WTC11 (cell line): ENCODE measurements around the gene SPEM3. TPM values are rescaled to one million over a fixed set of nuclear protein-coding genes. Genes with fewer than 3 reads are reported as not detected.

Source experiments
- ATAC-seq: fragments of 200-7000 bp; cut with Tn5 transposase; 2 replicates; pipeline ENCODE4 v1.10.0; 2021; ENCODE audit warnings: mild to moderate bottlenecking, moderate library complexity
- CTCF ChIA-PET: fragments of 300-600 bp; sonication (Branson Sonifier 250); formaldehyde crosslinking; loops from one replicate; lab custom pipeline; 2021; ENCODE audit warnings: antibody characterized with exemption; lab: Charles Lee
- POLR2A ChIA-PET: fragments of 350-600 bp; sonication (Branson Sonifier 250); formaldehyde crosslinking; loops from one replicate; lab custom pipeline; 2021; ENCODE audit warnings: antibody characterized with exemption; lab: Charles Lee
- DNase-seq: peaks from one replicate; pipeline ENCODE4 v3.0.0; 2021; ENCODE audit warnings: low spot score
- H3K27ac Mint-ChIP-seq: 2 replicates; pipeline ENCODE4 v1.8.0; 2021; ENCODE audit warnings: mixed read lengths
- H3K27me3 Mint-ChIP-seq: 2 replicates; pipeline ENCODE4 v1.8.0; 2021; ENCODE audit warnings: low read depth, mild to moderate bottlenecking, moderate library complexity, mixed read lengths
- H3K36me3 Mint-ChIP-seq: 2 replicates; pipeline ENCODE4 v1.8.0; 2021; ENCODE audit warnings: mixed read lengths
- H3K4me1 Mint-ChIP-seq: 2 replicates; pipeline ENCODE4 v1.8.0; 2022; ENCODE audit warnings: mixed read lengths
- H3K4me3 Mint-ChIP-seq: 2 replicates; pipeline ENCODE4 v1.8.0; 2021; ENCODE audit warnings: mild to moderate bottlenecking, moderate library complexity, mixed read lengths
- H3K9me3 Mint-ChIP-seq: 2 replicates; pipeline ENCODE4 v1.8.0; 2021; ENCODE audit warnings: mixed read lengths
- CREB1 ChIP-seq: sonication (generic); formaldehyde crosslinking; IDR thresholded peaks from 2 replicates; pipeline ENCODE4 v1.8.0; 2023; ENCODE audit warnings: mild to moderate bottlenecking, missing genetic modification reagents
- CREM ChIP-seq: sonication (generic); formaldehyde crosslinking; IDR thresholded peaks from 2 replicates; pipeline ENCODE4 v1.8.1; 2022; ENCODE audit warnings: mild to moderate bottlenecking, missing genetic modification reagents, moderate library complexity
- FOXK1 ChIP-seq: sonication (generic); formaldehyde crosslinking; IDR thresholded peaks from 2 replicates; pipeline ENCODE4 v1.8.0; 2022; ENCODE audit warnings: mild to moderate bottlenecking, moderate library complexity, missing genetic modification reagents
- GRHL2 ChIP-seq: fragments of 250-450 bp; sonication (Bioruptor Pico); IDR thresholded peaks from 2 replicates; pipeline ENCODE4 v1.8.0; 2022; ENCODE audit warnings: mild to moderate bottlenecking, moderate library complexity; ENCODE audit not compliant: insufficient replicate concordance, severe bottlenecking
- KAT7 ChIP-seq: sonication (generic); formaldehyde crosslinking; IDR thresholded peaks from 2 replicates; pipeline ENCODE4 v1.8.1; 2023; ENCODE audit warnings: missing genetic modification reagents, mild to moderate bottlenecking, borderline replicate concordance
- NR2C2 ChIP-seq: sonication (generic); formaldehyde crosslinking; IDR thresholded peaks from 2 replicates; pipeline ENCODE4 v1.8.0; 2022; ENCODE audit warnings: mild to moderate bottlenecking, missing genetic modification reagents
- ZNF121 ChIP-seq: sonication (generic); formaldehyde crosslinking; IDR thresholded peaks from 2 replicates; pipeline ENCODE4 v1.8.0; 2023; ENCODE audit warnings: missing genetic modification reagents
- ZNF219 ChIP-seq: sonication (generic); formaldehyde crosslinking; IDR thresholded peaks from 2 replicates; pipeline ENCODE4 v1.8.0; 2023; ENCODE audit warnings: missing genetic modification reagents, mild to moderate bottlenecking, borderline replicate concordance
- ZNF396 ChIP-seq: fragments of 250-450 bp; sonication (Bioruptor Pico); IDR thresholded peaks from 2 replicates; pipeline ENCODE4 v1.8.0; 2021; ENCODE audit warnings: mild to moderate bottlenecking, moderate library complexity, borderline replicate concordance
- ZNF416 ChIP-seq: fragments of 250-450 bp; sonication (Bioruptor Pico); IDR thresholded peaks from 2 replicates; pipeline ENCODE4 v1.9.0; 2021; ENCODE audit warnings: mild to moderate bottlenecking, inconsistent platforms
- total RNA-seq: library from RNA; stranded (reverse); gene quantifications from 3 replicates; pipeline ENCODE4 v1.2.3, GENCODE V29; 2021
- TF ChIP-seq, protein P1 (sequence below): sonication (generic); formaldehyde crosslinking; IDR thresholded peaks from 2 replicates; pipeline ENCODE4 v1.8.1; 2023; ENCODE audit warnings: mild to moderate bottlenecking, missing genetic modification reagents, borderline replicate concordance
- TF ChIP-seq, protein P2 (sequence below): sonication (generic); formaldehyde crosslinking; IDR thresholded peaks from 2 replicates; pipeline ENCODE4 v1.8.1; 2023; ENCODE audit warnings: mild to moderate bottlenecking, missing genetic modification reagents
- TF ChIP-seq, protein P3 (sequence below): fragments of 200-600 bp; IDR thresholded peaks from 2 replicates; pipeline ENCODE4 v1.8.0; 2022; ENCODE audit warnings: antibody characterized with exemption
- TF ChIP-seq, protein P4 (sequence below): fragments of 250-450 bp; sonication (Bioruptor Pico); IDR thresholded peaks from 2 replicates; pipeline ENCODE4 v1.9.0; 2021; ENCODE audit warnings: mild to moderate bottlenecking
- TF ChIP-seq, protein P5 (sequence below): sonication (generic); formaldehyde crosslinking; IDR thresholded peaks from 2 replicates; pipeline ENCODE4 v1.8.0; 2022; ENCODE audit warnings: mild to moderate bottlenecking, missing genetic modification reagents
- TF ChIP-seq, protein P6 (sequence below): fragments of 250-450 bp; sonication (Bioruptor Pico); IDR thresholded peaks from 2 replicates; pipeline ENCODE4 v1.9.0; 2021; ENCODE audit warnings: mild to moderate bottlenecking

The SPEM3 gene
- total RNA-seq, 1 experiment from 2014 or later, result not detected

DNA sequence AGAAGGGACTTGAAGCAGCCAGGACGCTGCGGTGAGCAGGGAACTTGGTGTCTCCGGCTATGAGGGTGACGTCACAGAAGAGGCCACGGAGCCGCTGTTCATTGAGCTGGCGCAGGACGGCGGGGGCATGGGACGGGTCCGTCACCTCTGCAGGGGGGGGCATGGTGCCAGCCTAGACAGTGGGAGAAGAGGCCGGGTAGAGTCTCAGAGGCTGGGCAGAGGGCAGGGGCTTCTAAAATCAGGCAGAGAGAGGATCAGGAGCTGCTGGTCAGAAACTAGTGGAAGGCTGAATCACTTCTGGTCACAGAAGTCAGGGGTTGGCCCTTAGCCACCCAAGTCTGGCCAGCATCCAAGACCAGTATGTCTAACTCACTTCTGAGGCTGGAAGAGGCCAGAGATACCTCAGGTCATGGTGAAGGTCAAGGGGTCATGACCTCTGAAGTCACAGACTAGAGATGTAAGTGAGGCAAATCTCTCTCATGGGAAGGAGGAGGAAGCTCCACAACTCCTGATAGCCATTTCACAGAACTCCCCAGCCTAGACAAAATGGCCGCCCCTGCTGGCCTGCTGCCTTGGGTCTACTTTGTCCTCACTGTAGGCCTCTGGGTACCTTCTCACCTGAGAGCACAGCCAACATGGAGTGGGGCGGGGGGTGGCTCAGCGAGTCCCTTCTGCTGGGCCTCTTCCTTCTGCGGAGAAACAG is 38.1 kb downstream of the SPEM3 start (continued):
- TF ChIP-seq, protein P1, sequence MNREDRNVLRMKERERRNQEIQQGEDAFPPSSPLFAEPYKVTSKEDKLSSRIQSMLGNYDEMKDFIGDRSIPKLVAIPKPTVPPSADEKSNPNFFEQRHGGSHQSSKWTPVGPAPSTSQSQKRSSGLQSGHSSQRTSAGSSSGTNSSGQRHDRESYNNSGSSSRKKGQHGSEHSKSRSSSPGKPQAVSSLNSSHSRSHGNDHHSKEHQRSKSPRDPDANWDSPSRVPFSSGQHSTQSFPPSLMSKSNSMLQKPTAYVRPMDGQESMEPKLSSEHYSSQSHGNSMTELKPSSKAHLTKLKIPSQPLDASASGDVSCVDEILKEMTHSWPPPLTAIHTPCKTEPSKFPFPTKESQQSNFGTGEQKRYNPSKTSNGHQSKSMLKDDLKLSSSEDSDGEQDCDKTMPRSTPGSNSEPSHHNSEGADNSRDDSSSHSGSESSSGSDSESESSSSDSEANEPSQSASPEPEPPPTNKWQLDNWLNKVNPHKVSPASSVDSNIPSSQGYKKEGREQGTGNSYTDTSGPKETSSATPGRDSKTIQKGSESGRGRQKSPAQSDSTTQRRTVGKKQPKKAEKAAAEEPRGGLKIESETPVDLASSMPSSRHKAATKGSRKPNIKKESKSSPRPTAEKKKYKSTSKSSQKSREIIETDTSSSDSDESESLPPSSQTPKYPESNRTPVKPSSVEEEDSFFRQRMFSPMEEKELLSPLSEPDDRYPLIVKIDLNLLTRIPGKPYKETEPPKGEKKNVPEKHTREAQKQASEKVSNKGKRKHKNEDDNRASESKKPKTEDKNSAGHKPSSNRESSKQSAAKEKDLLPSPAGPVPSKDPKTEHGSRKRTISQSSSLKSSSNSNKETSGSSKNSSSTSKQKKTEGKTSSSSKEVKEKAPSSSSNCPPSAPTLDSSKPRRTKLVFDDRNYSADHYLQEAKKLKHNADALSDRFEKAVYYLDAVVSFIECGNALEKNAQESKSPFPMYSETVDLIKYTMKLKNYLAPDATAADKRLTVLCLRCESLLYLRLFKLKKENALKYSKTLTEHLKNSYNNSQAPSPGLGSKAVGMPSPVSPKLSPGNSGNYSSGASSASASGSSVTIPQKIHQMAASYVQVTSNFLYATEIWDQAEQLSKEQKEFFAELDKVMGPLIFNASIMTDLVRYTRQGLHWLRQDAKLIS, result no peak
- no peak for TF ChIP-seq NR2C2 (CRISPR knock-in tag)
- TF ChIP-seq, protein P2, sequence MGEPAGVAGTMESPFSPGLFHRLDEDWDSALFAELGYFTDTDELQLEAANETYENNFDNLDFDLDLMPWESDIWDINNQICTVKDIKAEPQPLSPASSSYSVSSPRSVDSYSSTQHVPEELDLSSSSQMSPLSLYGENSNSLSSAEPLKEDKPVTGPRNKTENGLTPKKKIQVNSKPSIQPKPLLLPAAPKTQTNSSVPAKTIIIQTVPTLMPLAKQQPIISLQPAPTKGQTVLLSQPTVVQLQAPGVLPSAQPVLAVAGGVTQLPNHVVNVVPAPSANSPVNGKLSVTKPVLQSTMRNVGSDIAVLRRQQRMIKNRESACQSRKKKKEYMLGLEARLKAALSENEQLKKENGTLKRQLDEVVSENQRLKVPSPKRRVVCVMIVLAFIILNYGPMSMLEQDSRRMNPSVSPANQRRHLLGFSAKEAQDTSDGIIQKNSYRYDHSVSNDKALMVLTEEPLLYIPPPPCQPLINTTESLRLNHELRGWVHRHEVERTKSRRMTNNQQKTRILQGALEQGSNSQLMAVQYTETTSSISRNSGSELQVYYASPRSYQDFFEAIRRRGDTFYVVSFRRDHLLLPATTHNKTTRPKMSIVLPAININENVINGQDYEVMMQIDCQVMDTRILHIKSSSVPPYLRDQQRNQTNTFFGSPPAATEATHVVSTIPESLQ (CRISPR knock-in tag), result no peak
- TF ChIP-seq FOXK1 (CRISPR knock-in tag), result no peak
- TF ChIP-seq, all 79 proteins: peak for 0

DNA sequence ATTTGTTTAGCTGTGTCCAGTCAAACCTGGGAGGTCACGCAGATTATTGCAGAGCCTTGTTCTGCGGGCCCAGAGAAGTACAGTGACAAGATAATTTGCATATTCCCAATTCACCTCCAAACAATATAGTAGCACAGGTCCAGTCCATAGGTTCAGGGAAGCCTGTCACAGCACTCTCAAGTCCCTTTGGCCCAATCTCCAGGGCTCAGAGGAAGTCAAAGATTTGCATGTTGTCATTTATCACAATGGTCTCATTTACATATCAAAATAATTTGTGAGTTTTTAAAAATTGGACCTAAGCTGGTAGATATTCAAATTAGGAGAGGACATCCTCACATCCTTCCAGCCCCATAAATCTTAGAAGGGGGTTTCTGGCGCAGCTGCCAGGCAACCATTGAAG is 38.8 kb downstream of the SPEM3 start:
- POLR2A ChIA-PET, result no interaction called here
- CTCF ChIA-PET, result interaction anchor here (0.6 kb wide), 1 partner anchor 11 kb away, joined by 3 read pairs; no protein-coding TSS in a partner anchor
- ATAC-seq (no peak), DNase-seq (no peak)
- Mint-ChIP-seq H3K27me3 (no peaks in the 10 kb centered on the region), H3K4me3 (no peak overlapping the region), H3K36me3 (no peaks in the 10 kb centered on the region), H3K9me3 (no peaks in the 10 kb centered on the region), H3K4me1 (0 out of 2 replicates have a peak, but pooled peaks cover 6% of the 10 kb centered on the region), H3K27ac (no peak overlapping the region; the same call in 1 of the 2 replicates)
- TF ChIP-seq, protein P3, sequence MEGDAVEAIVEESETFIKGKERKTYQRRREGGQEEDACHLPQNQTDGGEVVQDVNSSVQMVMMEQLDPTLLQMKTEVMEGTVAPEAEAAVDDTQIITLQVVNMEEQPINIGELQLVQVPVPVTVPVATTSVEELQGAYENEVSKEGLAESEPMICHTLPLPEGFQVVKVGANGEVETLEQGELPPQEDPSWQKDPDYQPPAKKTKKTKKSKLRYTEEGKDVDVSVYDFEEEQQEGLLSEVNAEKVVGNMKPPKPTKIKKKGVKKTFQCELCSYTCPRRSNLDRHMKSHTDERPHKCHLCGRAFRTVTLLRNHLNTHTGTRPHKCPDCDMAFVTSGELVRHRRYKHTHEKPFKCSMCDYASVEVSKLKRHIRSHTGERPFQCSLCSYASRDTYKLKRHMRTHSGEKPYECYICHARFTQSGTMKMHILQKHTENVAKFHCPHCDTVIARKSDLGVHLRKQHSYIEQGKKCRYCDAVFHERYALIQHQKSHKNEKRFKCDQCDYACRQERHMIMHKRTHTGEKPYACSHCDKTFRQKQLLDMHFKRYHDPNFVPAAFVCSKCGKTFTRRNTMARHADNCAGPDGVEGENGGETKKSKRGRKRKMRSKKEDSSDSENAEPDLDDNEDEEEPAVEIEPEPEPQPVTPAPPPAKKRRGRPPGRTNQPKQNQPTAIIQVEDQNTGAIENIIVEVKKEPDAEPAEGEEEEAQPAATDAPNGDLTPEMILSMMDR, result no peak
- TF ChIP-seq, protein P2 (CRISPR knock-in tag), result no peak
- TF ChIP-seq ZNF219 (CRISPR knock-in tag) (no peak), CREB1 (CRISPR knock-in tag) (no peak), ZNF396 (no peak), ZNF121 (CRISPR knock-in tag) (no peak), CREM (no peak), ZNF416 (CRISPR knock-in tag) (no peak), GRHL2 (CRISPR knock-in tag) (no peak), KAT7 (CRISPR knock-in tag) (no peak)
- TF ChIP-seq, protein P1, result no peak
- TF ChIP-seq, protein P4, sequence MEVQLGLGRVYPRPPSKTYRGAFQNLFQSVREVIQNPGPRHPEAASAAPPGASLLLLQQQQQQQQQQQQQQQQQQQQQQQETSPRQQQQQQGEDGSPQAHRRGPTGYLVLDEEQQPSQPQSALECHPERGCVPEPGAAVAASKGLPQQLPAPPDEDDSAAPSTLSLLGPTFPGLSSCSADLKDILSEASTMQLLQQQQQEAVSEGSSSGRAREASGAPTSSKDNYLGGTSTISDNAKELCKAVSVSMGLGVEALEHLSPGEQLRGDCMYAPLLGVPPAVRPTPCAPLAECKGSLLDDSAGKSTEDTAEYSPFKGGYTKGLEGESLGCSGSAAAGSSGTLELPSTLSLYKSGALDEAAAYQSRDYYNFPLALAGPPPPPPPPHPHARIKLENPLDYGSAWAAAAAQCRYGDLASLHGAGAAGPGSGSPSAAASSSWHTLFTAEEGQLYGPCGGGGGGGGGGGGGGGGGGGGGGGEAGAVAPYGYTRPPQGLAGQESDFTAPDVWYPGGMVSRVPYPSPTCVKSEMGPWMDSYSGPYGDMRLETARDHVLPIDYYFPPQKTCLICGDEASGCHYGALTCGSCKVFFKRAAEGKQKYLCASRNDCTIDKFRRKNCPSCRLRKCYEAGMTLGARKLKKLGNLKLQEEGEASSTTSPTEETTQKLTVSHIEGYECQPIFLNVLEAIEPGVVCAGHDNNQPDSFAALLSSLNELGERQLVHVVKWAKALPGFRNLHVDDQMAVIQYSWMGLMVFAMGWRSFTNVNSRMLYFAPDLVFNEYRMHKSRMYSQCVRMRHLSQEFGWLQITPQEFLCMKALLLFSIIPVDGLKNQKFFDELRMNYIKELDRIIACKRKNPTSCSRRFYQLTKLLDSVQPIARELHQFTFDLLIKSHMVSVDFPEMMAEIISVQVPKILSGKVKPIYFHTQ (CRISPR knock-in tag), result no peak
- TF ChIP-seq, protein P5, sequence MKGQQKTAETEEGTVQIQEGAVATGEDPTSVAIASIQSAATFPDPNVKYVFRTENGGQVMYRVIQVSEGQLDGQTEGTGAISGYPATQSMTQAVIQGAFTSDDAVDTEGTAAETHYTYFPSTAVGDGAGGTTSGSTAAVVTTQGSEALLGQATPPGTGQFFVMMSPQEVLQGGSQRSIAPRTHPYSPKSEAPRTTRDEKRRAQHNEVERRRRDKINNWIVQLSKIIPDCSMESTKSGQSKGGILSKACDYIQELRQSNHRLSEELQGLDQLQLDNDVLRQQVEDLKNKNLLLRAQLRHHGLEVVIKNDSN, result no peak
- TF ChIP-seq, protein P6, sequence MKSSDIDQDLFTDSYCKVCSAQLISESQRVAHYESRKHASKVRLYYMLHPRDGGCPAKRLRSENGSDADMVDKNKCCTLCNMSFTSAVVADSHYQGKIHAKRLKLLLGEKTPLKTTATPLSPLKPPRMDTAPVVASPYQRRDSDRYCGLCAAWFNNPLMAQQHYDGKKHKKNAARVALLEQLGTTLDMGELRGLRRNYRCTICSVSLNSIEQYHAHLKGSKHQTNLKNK (CRISPR knock-in tag), result no peak
